IPS-20b (cell line): ENCODE measurements around the gene TMEM123.

Experiments used
- H3K27ac ChIP-seq: one replicate; pipeline ENCODE4 v1.5.1; 2013; ENCODE audit warnings: low read length
- H3K27me3 ChIP-seq: 2 replicates; pipeline ENCODE4 v1.6.1; 2013; ENCODE audit warnings: mild to moderate bottlenecking, low read length, inconsistent platforms; ENCODE audit not compliant: insufficient read depth
- H3K36me3 ChIP-seq: 2 replicates; pipeline ENCODE4 v1.6.1; 2013; ENCODE audit warnings: low read depth, mild to moderate bottlenecking, inconsistent platforms, low read length, moderate library complexity; ENCODE audit not compliant: insufficient read depth
- H3K4me1 ChIP-seq: 2 replicates; pipeline ENCODE4 v1.6.1; 2013; ENCODE audit warnings: mild to moderate bottlenecking, control low read depth, inconsistent platforms, low read length, moderate library complexity; ENCODE audit not compliant: insufficient read depth
- H3K4me3 ChIP-seq: 2 replicates; pipeline ENCODE4 v1.5.1; 2013; ENCODE audit warnings: mild to moderate bottlenecking, low read length, inconsistent platforms
- H3K9ac ChIP-seq: 2 replicates; pipeline ENCODE4 v1.6.1; 2013; ENCODE audit warnings: low read depth, mild to moderate bottlenecking, inconsistent platforms, low read length, moderate library complexity
- H3K9me3 ChIP-seq: 2 replicates; pipeline ENCODE4 v1.6.1; 2013; ENCODE audit warnings: mild to moderate bottlenecking, low read depth, low read length, inconsistent platforms; ENCODE audit not compliant: insufficient read depth

TMEM123 gene

DNA sequence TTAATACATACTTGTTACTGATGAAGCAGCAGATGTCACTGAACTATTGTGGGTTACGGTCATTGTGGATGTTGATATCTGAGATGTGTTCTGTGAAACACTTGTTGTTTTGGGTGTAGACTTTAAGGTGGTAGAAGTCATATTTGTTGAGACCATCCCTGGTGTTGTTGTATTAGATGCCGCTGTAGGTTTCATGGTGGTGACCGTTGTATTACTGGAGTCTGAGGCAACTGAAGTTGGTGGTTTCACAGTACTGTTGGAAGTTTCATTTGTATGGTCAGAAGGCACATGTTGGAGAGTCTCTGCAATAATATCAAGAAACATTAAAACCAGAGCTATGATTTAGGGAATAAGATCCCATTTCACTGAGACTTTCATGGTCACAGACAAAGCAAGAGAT lies 50.7 kb downstream of the TMEM123 start:
- H3K4me3 ChIP-seq, result no peak overlapping the region
- H3K27me3 ChIP-seq, result no peaks in the 10 kb centered on the region
- no peaks in the 10 kb centered on the region for H3K9me3 ChIP-seq
- H3K36me3 ChIP-seq, result peaks cover 48% of the 10 kb centered on the region
- H3K4me1 ChIP-seq, result no peaks in the 10 kb centered on the region
- H3K9ac ChIP-seq, result no peak overlapping the region
- no peak overlapping the region for H3K27ac ChIP-seq

DNA sequence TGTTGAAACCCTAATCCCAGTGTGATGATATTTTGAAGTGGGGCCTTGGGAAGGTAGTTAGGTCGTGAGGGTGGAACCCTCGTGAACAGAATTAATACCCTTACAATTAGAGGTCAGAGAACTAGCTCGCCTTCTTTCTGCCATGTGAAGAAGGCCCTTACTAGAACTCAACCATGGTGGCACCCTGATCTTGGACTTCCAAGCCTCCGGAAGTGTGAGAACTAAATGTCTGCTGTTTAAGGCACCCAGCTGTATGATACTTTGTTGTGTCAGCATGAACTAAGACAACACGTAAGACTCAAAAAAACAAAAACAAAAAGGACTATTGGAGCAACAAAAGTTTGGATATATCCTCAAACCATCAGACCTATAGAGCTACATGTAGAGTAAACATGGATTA lies 52.0 kb downstream of the TMEM123 start:
- Histone ChIP-seq H3K36me3 (peaks cover 53% of the 10 kb centered on the region), H3K4me1 (no peaks in the 10 kb centered on the region), H3K4me3 (no peak overlapping the region), H3K27me3 (no peaks in the 10 kb centered on the region), H3K27ac (no peak overlapping the region), H3K9ac (no peak overlapping the region), H3K9me3 (no peaks in the 10 kb centered on the region)

- Histone ChIP-seq H3K4me1 (no peaks in the 10 kb centered on the region), H3K4me3 (no peak overlapping the region), H3K9ac (no peak overlapping the region), H3K27me3 (no peaks in the 10 kb centered on the region), H3K27ac (no peak overlapping the region), H3K9me3 (no peaks in the 10 kb centered on the region), H3K36me3 (peaks cover 59% of the 10 kb centered on the region)
Observed at GRCh38 chr11:102399189-102399588, 53.4 kb downstream of the TMEM123 start.

DNA sequence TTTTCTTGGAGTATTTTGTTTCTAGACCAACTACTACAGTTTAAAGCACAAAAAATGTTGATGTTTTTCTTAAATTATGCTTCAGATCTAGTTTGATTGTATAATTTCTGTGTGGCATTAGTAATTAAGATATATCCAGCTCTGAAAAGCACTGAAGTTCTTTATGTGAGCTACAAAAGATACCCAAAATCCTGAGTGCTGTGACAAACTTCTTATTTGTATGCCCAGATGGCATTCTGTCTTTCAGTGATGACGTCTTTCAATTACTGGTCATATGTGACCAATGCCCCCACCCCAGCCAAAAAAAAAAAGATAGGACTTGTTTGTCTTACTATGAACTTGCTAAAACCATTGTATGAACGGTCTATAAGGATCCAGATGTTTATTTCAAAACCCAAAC lies 54.3 kb downstream of the TMEM123 start:
- no peaks in the 10 kb centered on the region for H3K9me3 ChIP-seq
- H3K9ac ChIP-seq, result no peak overlapping the region
- H3K27ac ChIP-seq, result no peak overlapping the region
- H3K27me3 ChIP-seq, result no peaks in the 10 kb centered on the region
- H3K36me3 ChIP-seq, result peaks cover 55% of the 10 kb centered on the region
- H3K4me1 ChIP-seq, result no peaks in the 10 kb centered on the region
- H3K4me3 ChIP-seq, result no peak overlapping the region

GRCh38 chr11:102396708-102397563 lies 55.6 kb downstream of the TMEM123 start:
- no peak overlapping the region for H3K4me3 ChIP-seq
- peaks cover 52% of the 10 kb centered on the region for H3K36me3 ChIP-seq
- no peaks in the 10 kb centered on the region for H3K4me1 ChIP-seq
- no peaks in the 10 kb centered on the region for H3K27me3 ChIP-seq
- no peak overlapping the region for H3K27ac ChIP-seq
- no peaks in the 10 kb centered on the region for H3K9me3 ChIP-seq
- H3K9ac ChIP-seq, result no peak overlapping the region

DNA sequence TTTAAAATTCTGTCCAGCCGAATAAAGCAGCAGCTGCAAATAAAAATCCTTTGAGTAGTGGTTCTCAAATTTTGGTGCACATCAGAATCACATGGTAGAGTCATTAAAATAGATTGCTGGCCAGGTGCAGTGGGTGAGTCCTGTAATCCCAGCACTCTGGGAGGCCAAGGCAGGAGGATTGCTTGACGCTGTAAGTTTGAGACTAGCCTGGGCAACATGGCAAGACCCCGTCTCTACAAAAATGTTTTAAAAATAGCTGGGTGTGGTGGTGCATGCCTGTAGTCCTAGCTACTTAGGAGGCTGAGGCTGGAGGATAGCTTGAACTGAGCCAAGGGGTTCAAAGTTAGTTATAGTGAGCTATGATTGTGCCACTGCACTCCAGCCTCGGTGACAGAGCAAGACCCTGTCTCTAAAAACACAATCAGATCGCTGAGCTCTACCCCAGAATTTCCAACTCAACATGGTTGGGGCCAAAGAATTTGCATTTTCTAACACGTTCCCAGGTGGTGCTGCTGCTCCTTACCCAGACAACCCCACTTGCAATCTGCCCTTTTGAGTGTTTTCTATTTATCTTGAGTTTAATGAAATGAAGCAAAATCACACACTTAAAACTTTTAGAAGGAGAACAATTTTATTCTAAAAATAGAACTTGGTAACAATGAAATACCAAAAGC lies 56.7 kb downstream of the TMEM123 start:
- H3K4me1 ChIP-seq, result no peaks in the 10 kb centered on the region
- H3K27me3 ChIP-seq, result no peaks in the 10 kb centered on the region
- H3K9me3 ChIP-seq, result no peaks in the 10 kb centered on the region
- no peak overlapping the region for H3K4me3 ChIP-seq
- H3K9ac ChIP-seq, result no peak overlapping the region
- no peak overlapping the region for H3K27ac ChIP-seq
- peaks cover 41% of the 10 kb centered on the region for H3K36me3 ChIP-seq

DNA sequence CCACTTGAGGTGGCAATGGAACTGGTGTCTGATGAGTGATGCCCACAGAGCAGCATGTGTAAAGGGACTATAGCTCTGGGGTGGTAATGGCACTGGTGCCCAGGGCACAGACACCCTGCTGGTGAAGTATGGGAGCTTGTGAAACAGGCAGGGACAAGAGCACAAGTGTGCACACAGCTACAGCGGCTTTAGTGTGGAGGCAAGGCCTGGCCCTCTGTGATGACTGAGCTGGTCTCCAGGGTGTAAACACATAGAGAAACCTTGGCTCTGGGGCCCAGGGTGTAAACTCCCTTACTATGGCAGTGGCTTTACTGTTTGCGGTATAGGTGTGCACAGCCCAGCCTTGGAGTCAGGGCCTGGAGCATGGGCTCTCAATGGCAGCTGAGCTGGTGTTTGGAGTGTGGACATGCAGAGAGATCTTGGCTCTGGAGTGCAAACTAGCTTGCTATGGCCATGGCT lies 59.3 kb downstream of the TMEM123 start:
- Histone ChIP-seq H3K36me3 (peaks cover 28% of the 10 kb centered on the region), H3K9ac (no peak overlapping the region), H3K4me3 (no peak overlapping the region), H3K27ac (no peak overlapping the region), H3K4me1 (no peaks in the 10 kb centered on the region), H3K9me3 (no peaks in the 10 kb centered on the region), H3K27me3 (no peaks in the 10 kb centered on the region)

GRCh38 chr11:102391549-102392237 lies 60.9 kb downstream of the TMEM123 start:
- Histone ChIP-seq H3K4me3 (no peak overlapping the region), H3K36me3 (peaks cover 16% of the 10 kb centered on the region), H3K4me1 (no peaks in the 10 kb centered on the region), H3K9me3 (no peaks in the 10 kb centered on the region), H3K9ac (no peak overlapping the region), H3K27ac (no peak overlapping the region), H3K27me3 (no peaks in the 10 kb centered on the region)

GRCh38 chr11:102390667-102391465 lies 61.7 kb downstream of the TMEM123 start:
- Histone ChIP-seq H3K36me3 (peaks cover 13% of the 10 kb centered on the region), H3K4me1 (no peaks in the 10 kb centered on the region), H3K9me3 (no peaks in the 10 kb centered on the region), H3K27ac (no peak overlapping the region), H3K27me3 (no peaks in the 10 kb centered on the region), H3K4me3 (no peak overlapping the region), H3K9ac (no peak overlapping the region)

DNA sequence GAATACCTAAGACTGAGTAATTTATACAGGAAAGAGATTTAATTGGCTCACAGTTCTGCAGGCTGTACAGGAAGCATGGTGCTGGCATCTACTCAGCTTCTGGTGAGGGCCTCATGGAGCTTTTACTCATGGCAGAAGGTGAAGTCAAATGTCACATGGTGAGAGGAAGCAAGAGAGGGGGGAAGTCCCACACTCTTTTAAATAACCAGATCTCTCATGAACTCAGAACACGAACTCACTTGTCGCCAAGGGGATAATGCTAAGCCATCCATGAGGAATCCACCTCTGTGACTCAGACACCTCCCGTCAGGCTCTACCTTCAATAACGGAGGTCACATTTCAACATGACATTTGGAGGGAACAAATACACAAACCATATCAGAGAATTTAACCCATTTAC lies 63.3 kb downstream of the TMEM123 start:
- Histone ChIP-seq H3K9me3 (no peaks in the 10 kb centered on the region), H3K4me3 (no peak overlapping the region), H3K27me3 (no peaks in the 10 kb centered on the region), H3K27ac (no peak overlapping the region), H3K36me3 (peaks cover 8% of the 10 kb centered on the region), H3K9ac (no peak overlapping the region), H3K4me1 (no peaks in the 10 kb centered on the region)
